ENCODE data around the gene C3orf52.

- TF ChIP-seq, protein P1, sequence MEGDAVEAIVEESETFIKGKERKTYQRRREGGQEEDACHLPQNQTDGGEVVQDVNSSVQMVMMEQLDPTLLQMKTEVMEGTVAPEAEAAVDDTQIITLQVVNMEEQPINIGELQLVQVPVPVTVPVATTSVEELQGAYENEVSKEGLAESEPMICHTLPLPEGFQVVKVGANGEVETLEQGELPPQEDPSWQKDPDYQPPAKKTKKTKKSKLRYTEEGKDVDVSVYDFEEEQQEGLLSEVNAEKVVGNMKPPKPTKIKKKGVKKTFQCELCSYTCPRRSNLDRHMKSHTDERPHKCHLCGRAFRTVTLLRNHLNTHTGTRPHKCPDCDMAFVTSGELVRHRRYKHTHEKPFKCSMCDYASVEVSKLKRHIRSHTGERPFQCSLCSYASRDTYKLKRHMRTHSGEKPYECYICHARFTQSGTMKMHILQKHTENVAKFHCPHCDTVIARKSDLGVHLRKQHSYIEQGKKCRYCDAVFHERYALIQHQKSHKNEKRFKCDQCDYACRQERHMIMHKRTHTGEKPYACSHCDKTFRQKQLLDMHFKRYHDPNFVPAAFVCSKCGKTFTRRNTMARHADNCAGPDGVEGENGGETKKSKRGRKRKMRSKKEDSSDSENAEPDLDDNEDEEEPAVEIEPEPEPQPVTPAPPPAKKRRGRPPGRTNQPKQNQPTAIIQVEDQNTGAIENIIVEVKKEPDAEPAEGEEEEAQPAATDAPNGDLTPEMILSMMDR (IDR thresholded peaks at IDR 0.05; ENCODE audit: low read depth, low read length): no peak
- TF ChIP-seq POLR2A (IDR thresholded peaks at IDR 0.05; ENCODE audit: extremely low read depth, insufficient read length): no peak
- no peak for TF ChIP-seq MYC (IDR thresholded peaks at IDR 0.05; ENCODE audit: low read depth, low read length)
- no peak for TF ChIP-seq MAX (IDR thresholded peaks at IDR 0.05; ENCODE audit: low read depth, low read length)
Measured at GRCh38 chr3:112137781-112138180, 51.6 kb downstream of the C3orf52 start.

Data from NB4 (cell line).